Activated CD4-positive, alpha-beta memory T cell treated with anti-CD3 and anti-CD28 coated beads, Interleukin-2, amount 10 ng/mL, durations not matched to agents 7 days and 5 days (primary cell): ENCODE results near the gene ROR1. TPM values are rescaled to one million over a fixed set of nuclear protein-coding genes. Genes with fewer than 3 reads are reported as not detected.

Source experiments
- CTCF ChIA-PET: fragments of 350-600 bp; sonication (Branson Sonifier 250); formaldehyde crosslinking; loops from one replicate; lab custom pipeline; 2021; ENCODE audit warnings: antibody characterized with exemption, inconsistent platforms; lab: Charles Lee
- POLR2A ChIA-PET: fragments of 350-600 bp; sonication (Branson Sonifier 250); formaldehyde crosslinking; loops from one replicate; lab custom pipeline; 2021; ENCODE audit warnings: antibody characterized with exemption; lab: Charles Lee
- DNase-seq: peaks from one replicate; pipeline ENCODE4 v3.0.0-alpha.2; 2020
- H3K27ac Mint-ChIP-seq: one replicate; pipeline ENCODE4 v1.8.0; 2021; ENCODE audit warnings: mild to moderate bottlenecking, mixed read lengths
- H3K27me3 Mint-ChIP-seq: one replicate; pipeline ENCODE4 v1.8.0; 2021; ENCODE audit warnings: mixed read lengths
- H3K36me3 Mint-ChIP-seq: one replicate; pipeline ENCODE4 v1.8.0; 2021; ENCODE audit warnings: low read depth, mixed read lengths
- H3K4me1 Mint-ChIP-seq: one replicate; pipeline ENCODE4 v1.8.0; 2021; ENCODE audit warnings: mixed read lengths
- H3K4me3 Mint-ChIP-seq: one replicate; pipeline ENCODE4 v1.8.0; 2021; ENCODE audit warnings: mild to moderate bottlenecking, mixed read lengths
- H3K9me3 Mint-ChIP-seq: one replicate; pipeline ENCODE4 v1.8.0; 2021; ENCODE audit warnings: mixed read lengths
- total RNA-seq, 2 experiments: library from RNA; stranded (reverse); gene quantifications; one replicate each; pipeline ENCODE4 v1.2.3, GENCODE V29; 2021

ROR1 gene
- total RNA-seq, 2 experiments from 2014 or later, result 0.10 TPM; not detected in 1

- ChIA-PET CTCF (no interaction called here), POLR2A (no interaction called here)
- Mint-ChIP-seq H3K27ac (no peak overlapping the region), H3K4me3 (no peak overlapping the region), H3K9me3 (no peaks in the 10 kb centered on the region), H3K36me3 (no peaks in the 10 kb centered on the region), H3K4me1 (no peaks in the 10 kb centered on the region), H3K27me3 (peaks cover 3% of the 10 kb centered on the region)
- no peak for DNase-seq
Observed at GRCh38 chr1:63971557-63971956, 197.7 kb downstream of the ROR1 start.

GRCh38 chr1:63973005-63973419 lies 199.2 kb downstream of the ROR1 start:
- Mint-ChIP-seq H3K27ac (no peak overlapping the region), H3K9me3 (no peaks in the 10 kb centered on the region), H3K36me3 (no peaks in the 10 kb centered on the region), H3K4me1 (no peaks in the 10 kb centered on the region), H3K27me3 (no peaks in the 10 kb centered on the region), H3K4me3 (no peak overlapping the region)
- POLR2A ChIA-PET, result no interaction called here
- CTCF ChIA-PET, result no interaction called here
- DNase-seq, result no peak

GRCh38 chr1:63974966-63975365 lies 201.1 kb downstream of the ROR1 start:
- Mint-ChIP-seq H3K27ac (no peak overlapping the region), H3K36me3 (no peaks in the 10 kb centered on the region), H3K27me3 (no peaks in the 10 kb centered on the region), H3K4me1 (no peaks in the 10 kb centered on the region), H3K4me3 (no peak overlapping the region), H3K9me3 (no peaks in the 10 kb centered on the region)
- ChIA-PET POLR2A (no interaction called here), CTCF (no interaction called here)
- no peak for DNase-seq

GRCh38 chr1:63975481-63975880 lies 201.7 kb downstream of the ROR1 start:
- POLR2A ChIA-PET, result no interaction called here
- no peaks in the 10 kb centered on the region for H3K27me3 Mint-ChIP-seq
- H3K4me3 Mint-ChIP-seq, result no peak overlapping the region
- DNase-seq, result no peak
- H3K36me3 Mint-ChIP-seq, result no peaks in the 10 kb centered on the region
- no peaks in the 10 kb centered on the region for H3K9me3 Mint-ChIP-seq
- no peak overlapping the region for H3K27ac Mint-ChIP-seq
- CTCF ChIA-PET, result no interaction called here
- H3K4me1 Mint-ChIP-seq, result no peaks in the 10 kb centered on the region

GRCh38 chr1:63976006-63976405 lies 202.2 kb downstream of the ROR1 start:
- ChIA-PET POLR2A (no interaction called here), CTCF (no interaction called here)
- Mint-ChIP-seq H3K27me3 (no peaks in the 10 kb centered on the region), H3K4me1 (no peaks in the 10 kb centered on the region), H3K4me3 (no peak overlapping the region), H3K27ac (no peak overlapping the region), H3K36me3 (no peaks in the 10 kb centered on the region), H3K9me3 (no peaks in the 10 kb centered on the region)
- no peak for DNase-seq

GRCh38 chr1:63977466-63977865 lies 203.6 kb downstream of the ROR1 start:
- no peaks in the 10 kb centered on the region for H3K9me3 Mint-ChIP-seq
- no peaks in the 10 kb centered on the region for H3K27me3 Mint-ChIP-seq
- H3K27ac Mint-ChIP-seq, result no peak overlapping the region
- no peaks in the 10 kb centered on the region for H3K36me3 Mint-ChIP-seq
- ChIA-PET CTCF (no interaction called here), POLR2A (no interaction called here)
- no peaks in the 10 kb centered on the region for H3K4me1 Mint-ChIP-seq
- H3K4me3 Mint-ChIP-seq, result no peak overlapping the region
- DNase-seq, result no peak

- CTCF ChIA-PET, result no interaction called here
- H3K4me3 Mint-ChIP-seq, result no peak overlapping the region
Observed at GRCh38 chr1:63980740-63981407, 207.1 kb downstream of the ROR1 start.

GRCh38 chr1:63981408-63981773 lies 207.6 kb downstream of the ROR1 start:
- Mint-ChIP-seq H3K27ac (no peak overlapping the region), H3K27me3 (peaks cover 2% of the 10 kb centered on the region), H3K9me3 (no peaks in the 10 kb centered on the region), H3K36me3 (no peaks in the 10 kb centered on the region), H3K4me3 (no peak overlapping the region), H3K4me1 (no peaks in the 10 kb centered on the region)
- no peak for DNase-seq
- ChIA-PET POLR2A (no interaction called here), CTCF (no interaction called here)

More at GRCh38 chr1:63980740-63981407, 207.1 kb downstream of the ROR1 start:
- no peaks in the 10 kb centered on the region for H3K36me3 Mint-ChIP-seq
- no peaks in the 10 kb centered on the region for H3K27me3 Mint-ChIP-seq
- H3K27ac Mint-ChIP-seq, result no peak overlapping the region
- no peak for DNase-seq
- POLR2A ChIA-PET, result no interaction called here
- H3K9me3 Mint-ChIP-seq, result no peaks in the 10 kb centered on the region
- H3K4me1 Mint-ChIP-seq, result no peaks in the 10 kb centered on the region

GRCh38 chr1:63982201-63982600 lies 208.4 kb downstream of the ROR1 start:
- Mint-ChIP-seq H3K4me1 (no peaks in the 10 kb centered on the region), H3K27me3 (peaks cover 2% of the 10 kb centered on the region), H3K4me3 (no peak overlapping the region), H3K36me3 (no peaks in the 10 kb centered on the region), H3K27ac (no peak overlapping the region), H3K9me3 (no peaks in the 10 kb centered on the region)
- DNase-seq, result no peak
- POLR2A ChIA-PET, result no interaction called here
- CTCF ChIA-PET, result no interaction called here

GRCh38 chr1:63983391-63984256 lies 209.8 kb downstream of the ROR1 start:
- Mint-ChIP-seq H3K4me1 (no peaks in the 10 kb centered on the region), H3K27me3 (peaks cover 2% of the 10 kb centered on the region), H3K9me3 (no peaks in the 10 kb centered on the region), H3K36me3 (no peaks in the 10 kb centered on the region), H3K4me3 (no peak overlapping the region), H3K27ac (no peak overlapping the region)
- POLR2A ChIA-PET, result no interaction called here
- CTCF ChIA-PET, result no interaction called here
- DNase-seq, result no peak

- ChIA-PET POLR2A (no interaction called here), CTCF (no interaction called here)
- Mint-ChIP-seq H3K27ac (no peak overlapping the region), H3K4me3 (no peak overlapping the region), H3K9me3 (no peaks in the 10 kb centered on the region), H3K36me3 (no peaks in the 10 kb centered on the region), H3K27me3 (peaks cover 2% of the 10 kb centered on the region), H3K4me1 (no peaks in the 10 kb centered on the region)
- DNase-seq, result no peak
Observed at GRCh38 chr1:63984257-63984929, 210.6 kb downstream of the ROR1 start.

GRCh38 chr1:63984930-63985290 lies 211.1 kb downstream of the ROR1 start:
- Mint-ChIP-seq H3K4me1 (no peaks in the 10 kb centered on the region), H3K27me3 (peaks cover 2% of the 10 kb centered on the region), H3K36me3 (no peaks in the 10 kb centered on the region), H3K9me3 (no peaks in the 10 kb centered on the region), H3K27ac (no peak overlapping the region), H3K4me3 (no peak overlapping the region)
- POLR2A ChIA-PET, result no interaction called here
- CTCF ChIA-PET, result no interaction called here
- no peak for DNase-seq

GRCh38 chr1:63987014-63987627 lies 213.3 kb downstream of the ROR1 start:
- Mint-ChIP-seq H3K36me3 (no peaks in the 10 kb centered on the region), H3K9me3 (no peaks in the 10 kb centered on the region), H3K4me3 (no peak overlapping the region), H3K27ac (no peak overlapping the region), H3K4me1 (no peaks in the 10 kb centered on the region), H3K27me3 (peaks cover 2% of the 10 kb centered on the region)
- POLR2A ChIA-PET, result no interaction called here
- no peak for DNase-seq
- CTCF ChIA-PET, result no interaction called here
